ENCODE data around the gene PCP4L1.
"Not testable (repeated sequence)": the region's sequence is repeated elsewhere in the genome, so short reads cannot be mapped to it uniquely, and the experiment has no call there.

Gene PCP4L1

GRCh38 chr1:161229896-161230295 lies 28.6 kb upstream of the PCP4L1 start:
- DNase-seq = peak; percentile 33

- DNase-seq = no peak
These were observed 27.8 kb upstream of the PCP4L1 start for GRCh38 chr1:161230762-161231161.

GRCh38 chr1:161233102-161233501 lies 25.4 kb upstream of the PCP4L1 start:
- DNase-seq = no peak

GRCh38 chr1:161235957-161236775 lies 22.4 kb upstream of the PCP4L1 start:
- no peak for DNase-seq

- DNase-seq = no peak
These were observed 20.5 kb upstream of the PCP4L1 start, which contains the start of gene NR1I3 for GRCh38 chr1:161238039-161238473. Gene NR1I3 (minus strand): TSS chr1:161238203. CDS start chr1:161236565, 1,638 bp downstream.

GRCh38 chr1:161241682-161242081 lies 16.9 kb upstream of the PCP4L1 start:
- peak; percentile 42 for DNase-seq

GRCh38 chr1:161242313-161242712 lies 16.2 kb upstream of the PCP4L1 start:
- no peak for DNase-seq

- no peak for DNase-seq
These were observed 13.7 kb upstream of the PCP4L1 start for GRCh38 chr1:161244888-161245287.

GRCh38 chr1:161250100-161250499 lies 8.4 kb upstream of the PCP4L1 start:
- DNase-seq = not testable (repeated sequence)

- DNase-seq = no peak
These were observed 7.7 kb upstream of the PCP4L1 start for GRCh38 chr1:161250829-161251228.

- DNase-seq = no peak
These were observed 7.0 kb upstream of the PCP4L1 start for GRCh38 chr1:161251579-161251978.

- peak; percentile 37 for DNase-seq
These were observed 3.2 kb upstream of the PCP4L1 start for GRCh38 chr1:161255302-161255701.

GRCh38 chr1:161255955-161256520 lies 2.5 kb upstream of the PCP4L1 start:
- DNase-seq = not testable (repeated sequence)

GRCh38 chr1:161257109-161257508 lies 1.4 kb upstream of the PCP4L1 start:
- not testable (repeated sequence) for DNase-seq

- no peak for DNase-seq
These were observed 779 bp downstream of the PCP4L1 start for GRCh38 chr1:161259345-161259702.

GRCh38 chr1:161259765-161260164 lies 1.2 kb downstream of the PCP4L1 start:
- no peak for DNase-seq

- no peak for DNase-seq
These were observed 2.1 kb downstream of the PCP4L1 start for GRCh38 chr1:161260376-161261260.

GRCh38 chr1:161261261-161262235 lies 3.0 kb downstream of the PCP4L1 start:
- peak; percentile 38 for DNase-seq

- no peak for DNase-seq
These were observed 6.8 kb downstream of the PCP4L1 start for GRCh38 chr1:161265305-161265704.

- DNase-seq = no peak
These were observed 7.7 kb downstream of the PCP4L1 start for GRCh38 chr1:161266202-161266601.

GRCh38 chr1:161266836-161267235 lies 8.3 kb downstream of the PCP4L1 start:
- DNase-seq = no peak

- peak; percentile 67 for DNase-seq
These were observed 8.8 kb downstream of the PCP4L1 start for GRCh38 chr1:161267321-161267720.
